ENCODE results near the gene OPN5.

Gene OPN5

DNA sequence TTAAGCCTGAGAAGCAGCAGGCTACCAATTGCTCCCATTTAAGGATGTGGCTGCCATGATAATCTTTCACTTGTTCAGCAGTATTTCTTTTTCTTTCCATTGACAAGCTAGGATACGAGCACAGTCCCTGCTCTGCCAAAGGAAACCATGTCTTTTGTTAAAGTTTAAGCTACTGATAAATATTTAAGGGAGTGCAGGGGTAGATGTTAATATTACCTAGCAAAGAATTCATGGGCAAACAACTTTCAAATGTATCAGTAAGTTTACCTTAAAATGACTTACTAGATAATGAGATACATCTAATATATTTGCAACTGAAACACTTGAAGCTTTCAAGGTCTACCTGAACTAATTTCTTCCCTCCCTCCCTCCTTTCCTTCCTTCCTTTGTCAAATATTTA, 77.3 kb downstream of the OPN5 start:
- no peak for DNase-seq (ENCODE audit: low spot score)

DNA sequence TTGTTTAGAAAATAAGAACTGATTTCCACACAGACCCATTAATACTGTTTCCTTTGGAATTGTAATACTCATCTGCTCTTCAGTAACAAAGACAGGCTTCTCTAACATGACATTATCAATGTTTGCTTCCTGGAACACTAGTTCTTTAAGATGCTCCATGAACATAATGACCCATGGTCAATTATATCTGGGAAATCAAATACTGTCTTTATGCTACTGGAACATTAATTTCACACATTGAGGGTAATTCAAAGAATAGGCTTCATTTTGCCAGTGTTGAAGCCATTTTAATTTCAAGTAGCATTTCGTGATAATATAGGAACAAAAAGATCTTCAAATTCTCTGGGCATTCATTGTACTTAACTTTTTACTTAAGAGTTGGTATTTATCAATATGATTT, 80.9 kb downstream of the OPN5 start:
- DNase-seq (ENCODE audit: low spot score): no peak

DNA sequence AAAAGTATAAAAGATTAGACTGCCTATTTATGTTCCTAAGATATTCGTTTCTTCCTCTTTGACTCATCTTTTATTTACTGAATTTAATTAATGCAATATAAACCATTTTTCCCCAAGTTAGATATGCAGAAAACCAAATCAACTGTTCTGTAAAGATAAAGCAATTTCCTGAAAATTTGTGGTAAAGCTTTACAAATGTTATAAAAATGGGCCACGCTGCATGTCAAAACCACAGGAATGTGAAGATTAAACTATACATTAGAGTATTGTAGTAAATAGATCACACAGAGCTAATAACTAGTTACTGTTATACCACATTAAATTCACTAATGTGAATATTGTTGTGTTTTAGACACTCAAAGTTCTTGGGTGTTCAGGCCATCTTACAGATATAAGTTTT, 83.4 kb downstream of the OPN5 start:
- no peak for DNase-seq (ENCODE audit: low spot score)

DNA sequence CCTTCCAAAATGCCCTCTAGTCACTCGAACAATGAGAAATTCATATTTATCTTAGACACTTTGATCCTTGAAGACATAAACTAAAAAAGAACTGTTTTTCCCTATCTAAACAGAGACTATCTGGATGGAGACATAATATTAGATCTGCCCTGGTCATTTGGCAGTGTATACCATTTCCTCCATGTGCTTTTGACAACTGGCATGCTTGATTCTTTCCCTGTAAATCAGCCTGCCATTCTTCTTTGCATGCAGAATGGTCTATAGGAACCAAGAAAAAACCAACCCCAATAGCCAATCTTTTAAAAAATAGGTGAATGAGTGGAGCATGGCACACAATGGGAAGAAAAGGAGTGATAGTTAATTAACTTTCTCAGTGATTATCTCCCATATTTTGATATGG, 93.8 kb downstream of the OPN5 start:
- no peak for DNase-seq (ENCODE audit: low spot score)
